Naive thymus-derived CD8-positive, alpha-beta T cell (primary cell): ENCODE results near the gene MTX1. TPM values are rescaled to one million over a fixed set of nuclear protein-coding genes. Genes with fewer than 3 reads are reported as not detected.
A peak's percentile ranks its signal among the peaks of the same experiment; 100 is the strongest.
"Not testable (repeated sequence)": the region's sequence is repeated elsewhere in the genome, so short reads cannot be mapped to it uniquely, and the experiment has no call there.

Experiments
- ATAC-seq, 2 donors: fragments of 150-1000 bp; cut with Tn5 transposase in 1 of 2; sonication (Bioruptor Pico), chemical (Tn5 transposase) in 1 of 2; 1 replicate in 1 of 2; 2 replicates in 1 of 2; pipeline ENCODE4 v1.10.0; 2021; ENCODE audit warnings: mild to moderate bottlenecking in 2 of 2, moderate library complexity in 2 of 2
- POLR2A ChIA-PET: fragments of 350-600 bp; sonication (Branson Sonifier 250); formaldehyde crosslinking; loops from one replicate; lab custom pipeline; 2021; ENCODE audit warnings: antibody characterized with exemption; lab: Charles Lee
- DNase-seq, 10 donors: peaks; one replicate each; pipeline versions ENCODE4 v3.0.0 to v3.0.0-alpha.2; 2020 to 2022
- H3K27ac Mint-ChIP-seq, 10 donors: one replicate each; pipeline ENCODE4 v1.8.0; 2020 to 2022; ENCODE audit warnings: mild to moderate bottlenecking in 10 of 10, mixed read lengths in 10 of 10, moderate library complexity in 4 of 10, inconsistent platforms in 1 of 10
- H3K27me3 Mint-ChIP-seq, 5 donors: one replicate each; pipeline ENCODE4 v1.8.0; 2021 to 2022; ENCODE audit warnings: mixed read lengths in 5 of 5
- H3K36me3 Mint-ChIP-seq, 3 donors: one replicate each; pipeline ENCODE4 v1.8.0; 2020 to 2022; ENCODE audit warnings: mixed read lengths in 3 of 3, mild to moderate bottlenecking in 2 of 3, inconsistent platforms in 1 of 3
- H3K4me1 Mint-ChIP-seq, 4 donors: one replicate each; pipeline ENCODE4 v1.8.0; 2021 to 2022; ENCODE audit warnings: mixed read lengths in 4 of 4
- H3K4me3 Mint-ChIP-seq, 10 donors: one replicate each; pipeline ENCODE4 v1.8.0; 2020 to 2022; ENCODE audit warnings: mild to moderate bottlenecking in 10 of 10, mixed read lengths in 10 of 10, moderate library complexity in 6 of 10, inconsistent platforms in 1 of 10
- H3K9me3 Mint-ChIP-seq, 9 donors: one replicate each; pipeline ENCODE4 v1.8.0; 2020 to 2022; ENCODE audit warnings: mixed read lengths in 9 of 9, mild to moderate bottlenecking in 3 of 9, inconsistent platforms in 1 of 9, moderate library complexity in 1 of 9
- polyA plus RNA-seq, 3 donors: library from polyadenylated mRNA; unstranded; fragments of 300-500 nt; fragmentation: Illumina TruSeq; gene quantifications; one replicate each; pipeline ENCODE4 v1.2.3, GENCODE V29; 2021
- total RNA-seq, 8 experiments: library from RNA in 2 of 8; stranded (reverse) in 2 of 8; gene quantifications; one replicate each; pipeline ENCODE4 v1.2.3 and lab custom pipeline; 2021 to 2026

MTX1 gene
- total and polyA plus RNA-seq, 5 experiments from 2014 or later: 26.9 to 50.7 (median 45.8) TPM

DNA sequence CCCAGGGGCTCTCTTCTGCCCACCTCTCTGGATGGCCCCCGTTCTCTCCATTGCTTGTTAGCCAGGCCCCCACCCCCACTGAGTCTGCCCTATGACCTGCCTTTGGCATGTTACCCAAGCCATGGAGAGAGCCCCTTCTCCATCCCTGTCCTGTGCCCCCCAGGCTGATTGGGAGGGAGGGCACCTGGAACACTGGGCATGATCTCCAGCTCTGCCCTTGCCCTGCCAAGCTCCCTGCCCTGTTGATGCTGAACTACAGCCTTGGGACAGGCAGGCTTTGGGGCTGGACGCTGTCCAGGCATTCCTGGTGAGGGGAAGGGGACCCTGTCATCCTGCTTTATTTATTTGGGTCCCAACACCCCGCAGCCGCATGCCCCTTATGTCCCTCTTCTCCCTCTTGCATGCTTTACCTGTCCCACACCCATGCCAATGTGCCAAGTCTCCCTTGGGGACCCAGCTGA is 24.1 kb upstream of the MTX1 start:
- no peak for ATAC-seq
- H3K36me3 Mint-ChIP-seq: peaks cover 0 to 28% (median 1%) of the 10 kb centered on the region in 3 donors
- POLR2A ChIA-PET: interaction anchor here (0.9 to 2.8 kb wide), 3 partner anchors 10 to 43 kb away, joined by 3 to 14 read pairs (median 3); no protein-coding TSS in a partner anchor
- DNase-seq: peak in 1 of 10 donors; percentile 50
- H3K4me1 Mint-ChIP-seq: peaks cover 5 to 12% (median 8%) of the 10 kb centered on the region in 4 donors
- peak overlapping the region in 1 of 10 donors; percentile 10 for H3K4me3 Mint-ChIP-seq
- peak overlapping the region in 1 of 10 donors; percentile 57 for H3K27ac Mint-ChIP-seq
- H3K27me3 Mint-ChIP-seq: no peaks in the 10 kb centered on the region
- no peaks in the 10 kb centered on the region for H3K9me3 Mint-ChIP-seq

GRCh38 chr1:155184835-155185782 is 23.4 kb upstream of the MTX1 start:
- H3K27ac Mint-ChIP-seq: peak overlapping the region in 4 of 10 donors; percentile 7 to 80 (median 61)
- H3K9me3 Mint-ChIP-seq: no peaks in the 10 kb centered on the region
- ATAC-seq (no peak), DNase-seq (peak in 1 of 10 donors; percentile 45)
- H3K36me3 Mint-ChIP-seq: peaks cover 0 to 22% (median 0%) of the 10 kb centered on the region in 3 donors
- H3K4me1 Mint-ChIP-seq: peaks cover 5 to 12% (median 8%) of the 10 kb centered on the region in 4 donors
- POLR2A ChIA-PET: interaction anchor here (0.6 to 2.8 kb wide), 2 partner anchors 9 to 405 kb away, joined by 3 to 14 read pairs; no protein-coding TSS in a partner anchor
- no peaks in the 10 kb centered on the region for H3K27me3 Mint-ChIP-seq
- no peak overlapping the region for H3K4me3 Mint-ChIP-seq

- ATAC-seq: no peak
- POLR2A ChIA-PET: interaction anchor here (2.8 kb wide), 1 partner anchor 8 kb away, joined by 14 read pairs; no protein-coding TSS in a partner anchor
- H3K4me3 Mint-ChIP-seq: no peak overlapping the region
Observed at GRCh38 chr1:155185783-155186066, 22.8 kb upstream of the MTX1 start.

DNA sequence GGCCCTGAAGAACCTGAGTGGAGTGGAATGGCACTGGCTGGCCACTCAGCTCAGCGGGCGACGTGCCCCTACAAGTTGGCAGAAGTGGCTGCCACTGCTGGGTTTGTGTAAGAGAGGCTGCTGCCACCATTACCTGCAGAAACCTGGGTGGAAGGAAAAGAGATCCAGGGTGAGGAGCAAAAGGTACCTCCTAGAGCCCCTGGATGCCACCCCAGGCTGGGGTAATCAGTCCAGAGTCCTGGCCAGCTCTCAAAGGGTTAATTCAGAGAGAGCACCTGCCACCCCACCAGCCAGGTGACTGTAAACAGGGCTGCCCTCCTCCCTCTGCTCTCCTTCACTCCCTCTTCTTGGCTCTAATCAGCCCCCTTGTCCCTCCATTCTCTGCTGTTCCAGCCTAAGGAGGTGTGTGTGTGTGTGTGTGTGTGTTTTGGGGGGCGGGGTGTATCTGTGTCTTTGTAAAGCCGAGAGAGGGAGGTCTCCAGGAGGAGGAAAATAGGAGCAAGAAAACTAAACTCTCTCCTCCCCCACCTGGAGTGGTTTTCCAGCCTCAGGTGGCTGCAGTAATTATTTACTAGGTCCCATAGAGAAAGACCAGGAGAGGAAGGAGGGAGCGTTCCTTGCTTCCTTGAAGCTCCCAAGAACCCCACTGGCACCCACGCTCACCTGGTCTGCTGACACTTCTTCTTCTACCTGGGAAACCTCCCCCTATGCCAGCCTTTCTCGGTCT is 22.3 kb upstream of the MTX1 start:
- H3K4me1 Mint-ChIP-seq: peaks cover 5 to 12% (median 8%) of the 10 kb centered on the region in 4 donors

More at GRCh38 chr1:155185783-155186066, 22.8 kb upstream of the MTX1 start:
- peak in 1 of 10 donors; percentile 13 for DNase-seq
- Mint-ChIP-seq H3K4me1 (peaks cover 5 to 12% (median 8%) of the 10 kb centered on the region in 4 donors), H3K27me3 (no peaks in the 10 kb centered on the region), H3K9me3 (no peaks in the 10 kb centered on the region), H3K27ac (peak overlapping the region in 2 of 10 donors; percentile 65 to 80), H3K36me3 (peaks cover 0 to 22% (median 0%) of the 10 kb centered on the region in 3 donors)

DNA sequence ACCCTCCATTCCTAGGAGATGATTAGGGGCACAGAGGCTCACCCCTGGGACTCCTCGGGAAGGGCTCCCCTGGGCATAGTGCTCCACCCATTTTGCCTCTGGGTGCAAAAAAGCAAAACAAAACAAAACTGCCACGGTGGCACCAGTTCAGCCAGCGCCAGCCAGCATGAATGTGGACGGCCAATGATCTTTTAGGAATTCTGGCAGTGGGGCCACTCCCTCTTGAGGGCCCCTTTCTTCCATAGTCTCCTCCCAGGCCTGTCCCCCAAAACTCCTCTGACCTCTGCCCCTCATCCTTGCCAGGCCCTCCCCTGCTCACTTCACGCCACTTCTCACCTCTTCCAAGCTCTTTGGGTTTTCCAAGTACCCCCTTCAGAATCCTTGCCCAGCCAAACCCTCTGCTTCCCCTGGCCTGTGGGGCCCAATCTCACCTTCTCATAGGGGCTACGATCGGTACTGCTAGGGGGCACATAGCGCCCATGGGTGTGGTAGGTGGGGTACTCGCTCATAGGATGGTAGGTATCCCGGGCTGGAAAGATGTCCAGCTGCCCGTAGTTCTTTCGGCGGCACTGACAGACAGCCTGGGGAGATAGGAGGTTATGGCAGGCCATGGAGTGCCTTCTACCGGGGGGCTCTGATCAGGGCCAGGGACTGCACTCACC is 21.6 kb upstream of the MTX1 start:
- DNase-seq (peak in 1 of 10 donors; percentile 59), ATAC-seq (peak in 1 of 2 donors; percentile 15)
- Mint-ChIP-seq H3K36me3 (peaks cover 0 to 17% (median 0%) of the 10 kb centered on the region in 3 donors), H3K27me3 (no peaks in the 10 kb centered on the region), H3K4me1 (peaks cover 6 to 12% (median 8%) of the 10 kb centered on the region in 4 donors), H3K27ac (peak overlapping the region in 7 of 10 donors; percentile 10 to 80 (median 56)), H3K4me3 (no peak overlapping the region), H3K9me3 (no peaks in the 10 kb centered on the region)
- POLR2A ChIA-PET: interaction anchor here (0.6 to 2.8 kb wide), 2 partner anchors 7 to 68 kb away, joined by 3 to 14 read pairs; partner anchors contain the start of gene ENTREP3

More for the DNA sequence above, 22.3 kb upstream of the MTX1 start:
- DNase-seq (peak in 1 of 10 donors; percentile 45), ATAC-seq (no peak)
- Mint-ChIP-seq H3K27me3 (no peaks in the 10 kb centered on the region), H3K27ac (peak overlapping the region in 2 of 10 donors; percentile 34 to 80), H3K36me3 (peaks cover 0 to 20% (median 0%) of the 10 kb centered on the region in 3 donors), H3K4me3 (no peak overlapping the region), H3K9me3 (no peaks in the 10 kb centered on the region)
- POLR2A ChIA-PET: interaction anchor here (2.8 kb wide), 1 partner anchor 8 kb away, joined by 14 read pairs; no protein-coding TSS in a partner anchor

DNA sequence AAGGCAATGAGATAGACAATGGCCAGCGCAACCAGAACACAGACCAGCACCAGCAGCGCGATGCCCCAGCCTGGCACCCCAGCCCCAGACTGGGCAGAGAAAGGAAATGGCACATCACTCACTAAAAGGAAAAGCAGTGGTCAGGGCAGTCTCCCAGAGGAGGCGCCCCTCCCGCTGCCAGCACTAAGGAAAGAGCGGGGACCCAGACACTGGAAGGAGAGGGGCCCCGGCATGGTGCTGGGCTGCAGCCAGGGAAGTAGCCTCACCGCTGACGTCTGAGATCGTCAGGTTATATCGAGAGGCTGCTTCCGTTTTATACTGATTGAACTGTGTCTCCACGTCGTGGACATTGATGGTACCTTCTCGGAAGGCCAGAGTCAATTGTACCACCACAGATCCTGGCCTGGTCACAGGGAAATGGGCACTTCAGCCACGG is 21.0 kb upstream of the MTX1 start:
- POLR2A ChIA-PET: interaction anchor here (0.6 kb wide), 1 partner anchor 68 kb away, joined by 3 read pairs; the partner anchor contains the start of gene ENTREP3
- H3K36me3 Mint-ChIP-seq: peaks cover 0 to 13% (median 0%) of the 10 kb centered on the region in 3 donors

GRCh38 chr1:155188268-155188667 is 20.2 kb upstream of the MTX1 start:
- no peaks in the 10 kb centered on the region for H3K9me3 Mint-ChIP-seq
- ATAC-seq: no peak
- no peaks in the 10 kb centered on the region for H3K27me3 Mint-ChIP-seq
- POLR2A ChIA-PET: interaction anchor here (0.6 kb wide), 1 partner anchor 819 kb away, joined by 4 read pairs; no protein-coding TSS in a partner anchor
- H3K4me1 Mint-ChIP-seq: peaks cover 14 to 19% (median 19%) of the 10 kb centered on the region in 4 donors
- peak in 1 of 10 donors; percentile 49 for DNase-seq
- H3K4me3 Mint-ChIP-seq: peak overlapping the region in 5 of 10 donors; percentile 20 to 52 (median 46)
- peaks cover 0 to 6% (median 0%) of the 10 kb centered on the region in 3 donors for H3K36me3 Mint-ChIP-seq
- H3K27ac Mint-ChIP-seq: peak overlapping the region; percentile 54 to 94 (median 83)

More for the DNA sequence above, 21.0 kb upstream of the MTX1 start:
- Mint-ChIP-seq H3K9me3 (no peaks in the 10 kb centered on the region), H3K27ac (peak overlapping the region in 8 of 10 donors; percentile 10 to 89 (median 61)), H3K4me3 (no peak overlapping the region), H3K4me1 (peaks cover 11 to 16% (median 12%) of the 10 kb centered on the region in 4 donors), H3K27me3 (no peaks in the 10 kb centered on the region)
- DNase-seq (peak in 1 of 10 donors; percentile 31), ATAC-seq (peak in 1 of 2 donors; percentile 20)

DNA sequence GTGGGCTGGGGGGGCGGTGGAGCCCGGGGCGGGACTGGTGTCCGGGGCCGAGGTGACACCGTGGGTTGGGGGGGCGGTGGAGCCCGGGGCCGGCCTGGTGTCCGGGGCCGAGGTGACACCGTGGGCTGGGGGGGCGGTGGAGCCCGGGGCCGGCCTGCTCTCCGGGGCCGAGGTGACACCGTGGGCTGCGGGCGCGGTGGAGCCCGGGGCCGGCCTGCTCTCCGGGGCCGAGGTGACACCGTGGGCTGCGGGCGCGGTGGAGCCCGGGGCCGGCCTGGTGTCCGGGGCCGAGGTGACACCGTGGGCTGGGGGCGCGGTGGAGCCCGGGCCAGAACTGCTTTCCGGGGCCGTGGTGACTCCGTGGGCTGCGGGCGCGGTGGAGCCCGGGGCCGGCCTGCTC is 18.6 kb upstream of the MTX1 start:
- POLR2A ChIA-PET, H3K4me3 Mint-ChIP-seq, H3K9me3 Mint-ChIP-seq, DNase-seq, H3K27ac Mint-ChIP-seq, H3K36me3 Mint-ChIP-seq, H3K27me3 Mint-ChIP-seq, ATAC-seq: not testable (repeated sequence)
- peaks cover 21 to 32% (median 29%) of the 10 kb centered on the region in 4 donors for H3K4me1 Mint-ChIP-seq

GRCh38 chr1:155191904-155192303 is 16.6 kb upstream of the MTX1 start:
- DNase-seq: peak in 1 of 10 donors; percentile 57
- POLR2A ChIA-PET: interaction anchor here (4.5 to 5.1 kb wide), 3 partner anchors 16 to 34 kb away, joined by 27 to 150 read pairs (median 65); partner anchors contain the start of genes KRTCAP2, MTX1, THBS3 and TRIM46
- H3K4me3 Mint-ChIP-seq: peak overlapping the region in 6 of 10 donors; percentile 8 to 97 (median 38)

GRCh38 chr1:155192346-155193274 is 15.9 kb upstream of the MTX1 start:
- Mint-ChIP-seq H3K4me3 (peak overlapping the region; percentile 77 to 97 (median 90)), H3K27me3 (peaks cover 0 to 2% (median 0%) of the 10 kb centered on the region in 5 donors), H3K36me3 (no peaks in the 10 kb centered on the region), H3K4me1 (peaks cover 23 to 39% (median 31%) of the 10 kb centered on the region in 4 donors), H3K9me3 (no peaks in the 10 kb centered on the region), H3K27ac (peak overlapping the region; percentile 93 to 100 (median 98))
- DNase-seq (peak in 7 of 10 donors; percentile 27 to 70 (median 42)), ATAC-seq (peak in 1 of 2 donors; percentile 3)
- POLR2A ChIA-PET: interaction anchor here (0.5 to 5.1 kb wide), 8 partner anchors 12 to 108 kb away, joined by 4 to 150 read pairs (median 10); partner anchors contain the start of genes CLK2, KRTCAP2, MTX1 and THBS3

More at GRCh38 chr1:155191904-155192303, 16.6 kb upstream of the MTX1 start:
- no peaks in the 10 kb centered on the region for H3K36me3 Mint-ChIP-seq
- H3K4me1 Mint-ChIP-seq: peaks cover 24 to 39% (median 31%) of the 10 kb centered on the region in 4 donors
- ATAC-seq: no peak
- H3K27ac Mint-ChIP-seq: peak overlapping the region in 9 of 10 donors; percentile 25 to 98 (median 87)
- H3K9me3 Mint-ChIP-seq: no peaks in the 10 kb centered on the region
- peaks cover 0 to 2% (median 0%) of the 10 kb centered on the region in 5 donors for H3K27me3 Mint-ChIP-seq
